Uterus (tissue), 2 donors: ENCODE measurements around the gene RNF146.

Experiments used
- CTCF ChIP-seq, 4 experiments: fragments of 200-600 bp in 2 of 4; fragments of 450-650 bp in 2 of 4; sonication (generic) in 2 of 4; IDR thresholded peaks; one replicate each; pipeline ENCODE4 v1.5.1; 2016 to 2019; ENCODE audit warnings: antibody characterized with exemption in 4 of 4, mild to moderate bottlenecking in 2 of 4, moderate library complexity in 1 of 4
- POLR2A ChIP-seq, 2 donors: fragments of 450-650 bp; IDR thresholded peaks; one replicate each; pipeline ENCODE4 v1.6.1; 2016; ENCODE audit warnings: antibody characterized with exemption in 2 of 2, mild to moderate bottlenecking in 1 of 2, moderate library complexity in 1 of 2

GRCh38 chr6:127266892-127267645, 405 bp downstream of the RNF146 start:
- peak; percentile 86 to 94 for TF ChIP-seq POLR2A (IDR thresholded peaks at IDR 0.05)
- TF ChIP-seq CTCF (IDR thresholded peaks at IDR 0.05) = no peak
